WTC11 (cell line): Measurements from ENCODE around the gene RGS11. TPM values are rescaled to one million over a fixed set of nuclear protein-coding genes. Genes with fewer than 3 reads are reported as not detected.

ENCODE experiments used
- ATAC-seq: fragments of 200-7000 bp; cut with Tn5 transposase; 2 replicates; pipeline ENCODE4 v1.10.0; 2021; ENCODE audit warnings: mild to moderate bottlenecking, moderate library complexity
- CTCF ChIA-PET: fragments of 300-600 bp; sonication (Branson Sonifier 250); formaldehyde crosslinking; loops from one replicate; lab custom pipeline; 2021; ENCODE audit warnings: antibody characterized with exemption; lab: Charles Lee
- POLR2A ChIA-PET: fragments of 350-600 bp; sonication (Branson Sonifier 250); formaldehyde crosslinking; loops from one replicate; lab custom pipeline; 2021; ENCODE audit warnings: antibody characterized with exemption; lab: Charles Lee
- DNase-seq: peaks from one replicate; pipeline ENCODE4 v3.0.0; 2021; ENCODE audit warnings: low spot score
- H3K27ac Mint-ChIP-seq: 2 replicates; pipeline ENCODE4 v1.8.0; 2021; ENCODE audit warnings: mixed read lengths
- H3K27me3 Mint-ChIP-seq: 2 replicates; pipeline ENCODE4 v1.8.0; 2021; ENCODE audit warnings: low read depth, mild to moderate bottlenecking, moderate library complexity, mixed read lengths
- H3K36me3 Mint-ChIP-seq: 2 replicates; pipeline ENCODE4 v1.8.0; 2021; ENCODE audit warnings: mixed read lengths
- H3K4me1 Mint-ChIP-seq: 2 replicates; pipeline ENCODE4 v1.8.0; 2022; ENCODE audit warnings: mixed read lengths
- H3K4me3 Mint-ChIP-seq: 2 replicates; pipeline ENCODE4 v1.8.0; 2021; ENCODE audit warnings: mild to moderate bottlenecking, moderate library complexity, mixed read lengths
- H3K9me3 Mint-ChIP-seq: 2 replicates; pipeline ENCODE4 v1.8.0; 2021; ENCODE audit warnings: mixed read lengths
- AFF4 ChIP-seq: sonication (generic); formaldehyde crosslinking; IDR thresholded peaks from 2 replicates; pipeline ENCODE4 v1.8.1; 2023; ENCODE audit warnings: mild to moderate bottlenecking, missing genetic modification reagents, borderline replicate concordance
- ATF2 ChIP-seq: sonication (generic); formaldehyde crosslinking; IDR thresholded peaks from 2 replicates; pipeline ENCODE4 v1.8.1; 2022; ENCODE audit warnings: low read depth, missing genetic modification reagents, borderline replicate concordance
- ATF3 ChIP-seq: sonication (generic); formaldehyde crosslinking; conservative IDR thresholded peaks from 2 replicates; pipeline ENCODE4 v1.8.1; 2022; ENCODE audit warnings: mild to moderate bottlenecking, missing genetic modification reagents
- CDX4 ChIP-seq: fragments of 250-450 bp; sonication (Bioruptor Pico); IDR thresholded peaks from 2 replicates; pipeline ENCODE4 v1.9.0; 2021; ENCODE audit warnings: moderate library complexity, mild to moderate bottlenecking, inconsistent platforms, borderline replicate concordance
- CREB1 ChIP-seq: sonication (generic); formaldehyde crosslinking; IDR thresholded peaks from 2 replicates; pipeline ENCODE4 v1.8.0; 2023; ENCODE audit warnings: mild to moderate bottlenecking, missing genetic modification reagents
- ERG ChIP-seq: fragments of 250-450 bp; sonication (Bioruptor Pico); IDR thresholded peaks from 2 replicates; pipeline ENCODE4 v1.8.0; 2021; ENCODE audit warnings: mild to moderate bottlenecking
- ETV6 ChIP-seq: sonication (generic); formaldehyde crosslinking; IDR thresholded peaks from 2 replicates; pipeline ENCODE4 v1.8.1; 2022; ENCODE audit warnings: mild to moderate bottlenecking, missing genetic modification reagents
- FOXK1 ChIP-seq: sonication (generic); formaldehyde crosslinking; IDR thresholded peaks from 2 replicates; pipeline ENCODE4 v1.8.0; 2022; ENCODE audit warnings: mild to moderate bottlenecking, moderate library complexity, missing genetic modification reagents
- JAZF1 ChIP-seq: fragments of 250-450 bp; sonication (Bioruptor Pico); IDR thresholded peaks from 2 replicates; pipeline ENCODE4 v1.9.0; 2021; ENCODE audit warnings: moderate library complexity, mild to moderate bottlenecking, inconsistent platforms
- JUN ChIP-seq: sonication (generic); formaldehyde crosslinking; IDR thresholded peaks from 2 replicates; pipeline ENCODE4 v1.8.0; 2023; ENCODE audit warnings: mild to moderate bottlenecking, missing genetic modification reagents
- KAT7 ChIP-seq: sonication (generic); formaldehyde crosslinking; IDR thresholded peaks from 2 replicates; pipeline ENCODE4 v1.8.1; 2023; ENCODE audit warnings: missing genetic modification reagents, mild to moderate bottlenecking, borderline replicate concordance
- NR1H2 ChIP-seq: sonication (generic); formaldehyde crosslinking; IDR thresholded peaks from 2 replicates; pipeline ENCODE4 v1.9.0; 2021; ENCODE audit warnings: mild to moderate bottlenecking, moderate library complexity, missing genetic modification reagents
- NR3C1 ChIP-seq: sonication (generic); formaldehyde crosslinking; conservative IDR thresholded peaks from 2 replicates; pipeline ENCODE4 v1.8.1; 2023; ENCODE audit warnings: low read depth, mild to moderate bottlenecking, missing genetic modification reagents
- OVOL2 ChIP-seq: fragments of 250-450 bp; sonication (Bioruptor Pico); IDR thresholded peaks from 2 replicates; pipeline ENCODE4 v1.9.0; 2021; ENCODE audit warnings: mild to moderate bottlenecking, borderline replicate concordance
- RELA ChIP-seq: sonication (generic); formaldehyde crosslinking; IDR thresholded peaks from 2 replicates; pipeline ENCODE4 v1.8.1; 2022; ENCODE audit warnings: missing genetic modification reagents, mild to moderate bottlenecking, borderline replicate concordance
- TCF7 ChIP-seq: sonication (generic); formaldehyde crosslinking; IDR thresholded peaks from 2 replicates; pipeline ENCODE4 v1.8.0; 2022; ENCODE audit warnings: mild to moderate bottlenecking, low read depth, missing genetic modification reagents, moderate library complexity
- TEAD1 ChIP-seq: sonication (generic); formaldehyde crosslinking; IDR thresholded peaks from 2 replicates; pipeline ENCODE4 v1.8.0; 2022; ENCODE audit warnings: mild to moderate bottlenecking, missing genetic modification reagents
- ZBTB43 ChIP-seq: sonication (generic); formaldehyde crosslinking; IDR thresholded peaks from 2 replicates; pipeline ENCODE4 v1.8.1; 2023; ENCODE audit warnings: mild to moderate bottlenecking, missing genetic modification reagents
- ZNF232 ChIP-seq: sonication (generic); formaldehyde crosslinking; IDR thresholded peaks from 2 replicates; pipeline ENCODE4 v1.8.0; 2022; ENCODE audit warnings: mild to moderate bottlenecking, missing genetic modification reagents
- ZNF263 ChIP-seq: sonication (generic); formaldehyde crosslinking; IDR thresholded peaks from 2 replicates; pipeline ENCODE4 v1.8.1; 2022; ENCODE audit warnings: low read depth, mild to moderate bottlenecking, moderate library complexity, missing genetic modification reagents
- ZNF281 ChIP-seq: sonication (generic); formaldehyde crosslinking; IDR thresholded peaks from 2 replicates; pipeline ENCODE4 v1.8.0; 2023; ENCODE audit warnings: mild to moderate bottlenecking, missing genetic modification reagents
- total RNA-seq: library from RNA; stranded (reverse); gene quantifications from 3 replicates; pipeline ENCODE4 v1.2.3, GENCODE V29; 2021

RGS11 gene
- total RNA-seq, 1 experiment from 2014 or later, result 1.8 TPM

GRCh38 chr16:321532-321931, 45.8 kb upstream of the RGS11 start:
- Mint-ChIP-seq H3K9me3 (no peaks in the 10 kb centered on the region), H3K27me3 (no peaks in the 10 kb centered on the region), H3K4me1 (peaks cover 30% of the 10 kb centered on the region), H3K36me3 (peaks cover 4% of the 10 kb centered on the region; the same call in 1 of the 2 replicates), H3K27ac (peak overlapping the region; percentile 83; the same call in 1 of the 2 replicates), H3K4me3 (no peak overlapping the region)
- no peak for TF ChIP-seq ERG
- no peak for TF ChIP-seq CDX4 (CRISPR knock-in tag)
- TF ChIP-seq JAZF1 (CRISPR knock-in tag), result no peak
- TF ChIP-seq FOXK1, result no peak
- TF ChIP-seq TEAD1 (CRISPR knock-in tag), result no peak
- TF ChIP-seq ZNF232 (CRISPR knock-in tag), result no peak
- no peak for TF ChIP-seq NR1H2 (CRISPR knock-in tag)
- TF ChIP-seq CREB1 (CRISPR knock-in tag), result no peak
- no peak for TF ChIP-seq ZNF263
- TF ChIP-seq TCF7 (CRISPR knock-in tag), result no peak
- no peak for TF ChIP-seq ATF2 (CRISPR knock-in tag)
- no peak for TF ChIP-seq JUN (CRISPR knock-in tag)
- TF ChIP-seq ATF3 (CRISPR knock-in tag), result no peak
- POLR2A ChIA-PET, result interaction anchor here (0.5 to 0.6 kb wide), 2 partner anchors 18 to 215 kb away, joined by 3 to 4 read pairs; no protein-coding TSS in a partner anchor
- no peak for DNase-seq
- CTCF ChIA-PET, result interaction anchor here (0.7 to 1.4 kb wide), 4 partner anchors 10 to 214 kb away, joined by 3 to 4 read pairs (median 3); no protein-coding TSS in a partner anchor
- ATAC-seq, result no peak

GRCh38 chr16:320206-320605, 44.5 kb upstream of the RGS11 start:
- Mint-ChIP-seq H3K9me3 (no peaks in the 10 kb centered on the region), H3K27me3 (no peaks in the 10 kb centered on the region), H3K27ac (peak overlapping the region; percentile 82), H3K4me1 (peaks cover 24% of the 10 kb centered on the region), H3K4me3 (no peak overlapping the region), H3K36me3 (peaks cover 4% of the 10 kb centered on the region; the same call in 1 of the 2 replicates)
- DNase-seq (no peak), ATAC-seq (no peak)
- POLR2A ChIA-PET, result no interaction called here
- CTCF ChIA-PET, result interaction anchor here (0.5 to 1.8 kb wide), 3 partner anchors 16 to 1330 kb away, joined by 3 to 5 read pairs (median 3); partner anchors contain the start of gene AXIN1
- TF ChIP-seq RELA, result no peak
- no peak for TF ChIP-seq JUN (CRISPR knock-in tag)
- TF ChIP-seq NR3C1 (CRISPR knock-in tag), result no peak
- TF ChIP-seq KAT7, result no peak
- TF ChIP-seq ZBTB43 (CRISPR knock-in tag), result no peak
- TF ChIP-seq ZNF281 (CRISPR knock-in tag), result no peak
- TF ChIP-seq AFF4, result no peak
- TF ChIP-seq ETV6 (CRISPR knock-in tag), result no peak
- TF ChIP-seq NR1H2 (CRISPR knock-in tag), result no peak
- TF ChIP-seq OVOL2 (CRISPR knock-in tag), result no peak
- TF ChIP-seq ERG, result no peak
